ENCODE results near the gene TRIO. TPM values are rescaled to one million over a fixed set of nuclear protein-coding genes. Genes with fewer than 3 reads are reported as not detected.

The TRIO gene
- total RNA-seq, 4 donors from 2014 or later = 67.4 to 103 (median 94.7) TPM

- Histone ChIP-seq H3K9me3 (no peaks in the 10 kb centered on the region), H3K36me3 (peaks cover 10 to 13% of the 10 kb centered on the region in 2 donors), H3K27me3 (no peaks in the 10 kb centered on the region), H3K4me1 (no peaks in the 10 kb centered on the region), H3K4me3 (replicated peaks in 1 of 3) (no peak overlapping the region), H3K27ac (no peak overlapping the region)
- intact Hi-C loops (cut with DNase I) = loop anchor here (10.0 kb wide), 1 partner anchor 289 kb away; no protein-coding TSS in a partner anchor
- WGBS, 2 donors = 94 to 98% methylated on average over 4 of the region's 4 CpGs
- no peak for DNase-seq
- TF ChIP-seq CTCF (IDR thresholded peaks at IDR 0.05) (no peak), POLR2A (IDR thresholded peaks at IDR 0.05) (no peak)
These were observed 212.2 kb downstream of the TRIO start for GRCh38 chr5:14355391-14355790.

- TF ChIP-seq CTCF (IDR thresholded peaks at IDR 0.05) (no peak), POLR2A (IDR thresholded peaks at IDR 0.05) (no peak)
- no peak overlapping the region for H3K27ac ChIP-seq
- WGBS, 2 donors = 85 to 93% methylated on average over 1 of the region's 1 CpG
- no peaks in the 10 kb centered on the region for H3K4me1 ChIP-seq
- no peak overlapping the region for H3K4me3 ChIP-seq (replicated peaks in 1 of 3)
- H3K27me3 ChIP-seq = no peaks in the 10 kb centered on the region
- H3K36me3 ChIP-seq = peaks cover 10 to 18% of the 10 kb centered on the region in 2 donors
- DNase-seq = no peak
- intact Hi-C loops (cut with DNase I) = loop anchor here (10.0 kb wide), 1 partner anchor 288 kb away; no protein-coding TSS in a partner anchor
- no peaks in the 10 kb centered on the region for H3K9me3 ChIP-seq
These were observed 213.2 kb downstream of the TRIO start for GRCh38 chr5:14356305-14356704.

- no peaks in the 10 kb centered on the region for H3K4me1 ChIP-seq
- H3K27me3 ChIP-seq = no peaks in the 10 kb centered on the region
- intact Hi-C loops (cut with DNase I) = loop anchor here (10.0 kb wide), 1 partner anchor 287 kb away; no protein-coding TSS in a partner anchor
- H3K9me3 ChIP-seq = no peaks in the 10 kb centered on the region
- no peak overlapping the region for H3K4me3 ChIP-seq (replicated peaks in 1 of 3)
- H3K36me3 ChIP-seq = peaks cover 10 to 18% of the 10 kb centered on the region in 2 donors
- TF ChIP-seq CTCF (IDR thresholded peaks at IDR 0.05) = no peak
- no peak for TF ChIP-seq POLR2A (IDR thresholded peaks at IDR 0.05)
- 62 to 74% methylated on average over 9 of the region's 9 CpGs for WGBS, 2 donors
- no peak overlapping the region for H3K27ac ChIP-seq
- no peak for DNase-seq
These were observed 214.3 kb downstream of the TRIO start for GRCh38 chr5:14357441-14357840.

- 57 to 68% methylated on average over 10 to 20 of the region's 20 CpGs for WGBS, 2 donors
- H3K27ac ChIP-seq = no peak overlapping the region
- no peaks in the 10 kb centered on the region for H3K9me3 ChIP-seq
- no peaks in the 10 kb centered on the region for H3K4me1 ChIP-seq
- no peaks in the 10 kb centered on the region for H3K27me3 ChIP-seq
- DNase-seq = no peak
- peaks cover 10 to 18% of the 10 kb centered on the region in 2 donors for H3K36me3 ChIP-seq
- no peak overlapping the region for H3K4me3 ChIP-seq (replicated peaks in 1 of 3)
- intact Hi-C loops (cut with DNase I) = loop anchor here (10.0 kb wide), 1 partner anchor 287 kb away; no protein-coding TSS in a partner anchor
- TF ChIP-seq POLR2A (IDR thresholded peaks at IDR 0.05) = no peak
- no peak for TF ChIP-seq CTCF (IDR thresholded peaks at IDR 0.05)
These were observed 214.7 kb downstream of the TRIO start for GRCh38 chr5:14357851-14358250.

- Histone ChIP-seq H3K27me3 (no peaks in the 10 kb centered on the region), H3K9me3 (no peaks in the 10 kb centered on the region), H3K4me1 (no peaks in the 10 kb centered on the region), H3K36me3 (peaks cover 10 to 18% of the 10 kb centered on the region in 2 donors), H3K27ac (no peak overlapping the region), H3K4me3 (replicated peaks in 1 of 3) (no peak overlapping the region)
- intact Hi-C loops (cut with DNase I) = loop anchor here (10.0 kb wide), 1 partner anchor 286 kb away; no protein-coding TSS in a partner anchor
- WGBS, 2 donors = 86 to 87% methylated on average over 7 of the region's 7 CpGs
- TF ChIP-seq CTCF (IDR thresholded peaks at IDR 0.05) = no peak
- no peak for TF ChIP-seq POLR2A (IDR thresholded peaks at IDR 0.05)
- DNase-seq = no peak
These were observed 215.4 kb downstream of the TRIO start for GRCh38 chr5:14358536-14358935.
